Superior temporal gyrus (tissue), 1 donor: ENCODE measurements around the gene MICAL1.

Source experiments
- DNase-seq: peaks from one replicate; pipeline ENCODE4 v3.0.0-alpha.2; 2016; ENCODE audit errors: extremely low spot score

The MICAL1 gene

DNA sequence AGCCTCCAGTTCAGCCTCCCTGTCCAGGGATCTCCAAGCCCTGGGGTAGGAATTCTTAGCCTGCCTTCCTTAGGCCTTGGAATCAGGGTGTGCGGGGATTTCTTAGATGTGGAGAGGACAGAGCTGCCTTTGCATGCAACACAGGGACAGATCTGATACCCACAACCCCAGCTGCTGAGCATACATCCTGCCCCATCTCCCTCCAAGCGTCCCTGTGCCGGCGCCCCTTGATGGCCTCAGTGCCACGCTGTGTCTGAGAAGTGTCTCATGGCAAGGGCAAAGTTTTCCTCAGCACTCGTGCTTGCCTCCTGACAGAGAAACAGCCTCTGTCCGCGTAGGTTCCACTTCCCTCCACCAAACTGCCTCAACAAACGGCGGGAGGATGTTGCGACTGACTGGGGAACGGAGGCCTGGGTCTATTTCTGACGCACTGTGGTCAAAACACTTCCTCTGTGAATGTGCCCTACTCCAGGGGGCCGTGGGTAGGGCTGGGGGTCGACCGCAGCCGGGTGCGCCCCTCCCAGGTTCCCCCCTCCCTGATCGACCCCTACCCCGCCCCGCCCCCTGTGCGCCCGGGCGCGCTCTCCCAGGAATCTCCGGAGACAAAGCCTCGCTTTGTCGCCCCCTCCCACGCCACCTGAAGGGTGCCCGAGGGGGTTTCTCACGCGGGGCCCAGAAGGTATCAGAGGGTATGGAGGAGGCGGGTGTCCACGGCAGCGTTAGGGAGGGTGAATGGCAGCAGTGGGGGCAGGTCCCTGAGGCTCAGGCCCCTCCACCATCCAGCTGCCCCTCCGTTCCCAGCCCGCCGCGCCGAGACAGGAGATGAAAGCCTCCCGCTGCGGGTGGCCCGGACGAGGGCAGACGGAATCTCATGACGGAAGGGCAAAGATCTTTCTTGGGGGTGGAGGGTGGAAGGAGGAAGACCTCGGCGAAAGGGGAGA is 806 bp downstream of the MICAL1 start:
- DNase-seq: peak; percentile 53

DNA sequence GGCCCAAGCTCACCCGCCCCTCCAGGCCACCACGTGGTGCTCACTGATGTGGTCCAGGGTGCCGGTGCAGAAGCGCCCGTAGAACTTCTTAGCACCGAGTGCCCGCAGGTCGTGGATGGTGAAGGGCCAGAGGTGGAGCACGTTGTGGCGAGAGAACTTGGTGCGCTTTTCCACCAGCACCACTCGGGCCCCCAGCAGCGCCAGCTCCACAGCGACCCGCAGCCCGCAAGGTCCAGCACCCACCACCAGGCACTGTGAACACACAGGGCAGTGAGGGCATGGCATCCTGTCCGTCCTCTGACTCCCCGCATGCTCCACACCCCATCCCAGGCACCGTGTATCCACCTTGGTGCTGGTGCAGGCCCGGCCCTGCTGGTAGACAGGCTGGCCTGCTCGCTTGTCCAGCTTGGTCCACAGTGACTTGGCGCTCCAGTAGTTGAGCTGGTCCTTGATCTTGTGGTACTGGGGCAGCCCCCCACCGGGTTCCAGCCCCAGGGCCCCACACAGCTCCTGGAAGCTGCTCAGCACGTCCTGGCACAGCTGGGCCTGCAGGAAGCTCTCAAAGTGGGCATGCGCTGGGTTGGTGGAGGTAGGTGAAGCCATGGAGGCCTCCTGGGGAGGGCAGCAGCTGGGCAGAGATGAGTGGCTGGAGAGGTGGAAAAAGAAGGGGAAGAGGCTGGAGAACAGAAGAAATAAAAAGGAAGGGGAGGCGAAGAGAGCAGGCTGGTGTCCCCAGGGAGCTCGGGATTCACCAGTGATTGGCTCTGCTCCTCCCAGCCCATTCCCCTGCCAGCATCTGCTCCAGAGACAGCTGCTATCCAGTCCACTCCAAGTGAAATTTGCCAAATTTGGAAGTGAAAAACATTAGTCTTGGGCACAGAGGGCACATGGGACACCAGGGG is 1.7 kb downstream of the MICAL1 start:
- DNase-seq: no peak

DNA sequence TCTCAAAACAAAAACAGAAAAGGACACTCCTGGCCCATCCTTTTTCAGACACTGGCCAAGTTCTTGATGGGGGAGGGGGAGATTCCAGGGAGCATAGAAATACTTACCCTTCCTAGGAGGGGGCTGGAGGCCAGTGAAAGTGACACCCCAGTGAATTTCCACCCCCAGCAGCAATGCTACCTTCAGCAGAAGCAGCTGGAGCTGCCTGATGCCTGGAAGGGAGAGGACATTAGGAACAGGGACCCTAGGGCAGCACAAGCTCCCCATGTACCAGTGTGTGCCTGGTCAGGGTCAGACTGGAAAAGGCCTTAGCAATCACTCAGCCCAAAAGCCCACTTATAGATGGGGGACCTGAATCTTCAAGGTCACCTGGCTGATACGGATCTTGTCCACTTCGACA is 2.4 kb downstream of the MICAL1 start:
- DNase-seq: no peak

DNA sequence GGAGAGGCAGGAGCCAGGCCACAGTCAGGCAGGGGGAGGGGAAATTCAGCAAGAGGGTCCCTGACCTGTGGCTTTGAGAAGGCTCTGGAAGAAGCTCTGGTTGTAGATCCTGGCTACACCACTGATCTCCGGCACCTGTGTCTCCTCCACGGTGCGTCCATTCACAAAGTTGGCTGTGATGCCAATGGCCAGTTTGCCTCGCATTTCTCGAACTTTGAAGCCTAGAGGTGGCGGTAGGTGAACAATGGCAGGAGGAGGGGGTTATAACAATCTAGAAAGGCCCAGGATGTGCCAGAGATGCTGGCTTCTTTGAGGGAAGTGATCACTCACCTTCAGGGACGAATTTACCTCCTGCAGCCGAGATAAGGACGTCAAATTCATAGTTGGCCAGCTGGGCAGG is 3.4 kb downstream of the MICAL1 start:
- DNase-seq: no peak

DNA sequence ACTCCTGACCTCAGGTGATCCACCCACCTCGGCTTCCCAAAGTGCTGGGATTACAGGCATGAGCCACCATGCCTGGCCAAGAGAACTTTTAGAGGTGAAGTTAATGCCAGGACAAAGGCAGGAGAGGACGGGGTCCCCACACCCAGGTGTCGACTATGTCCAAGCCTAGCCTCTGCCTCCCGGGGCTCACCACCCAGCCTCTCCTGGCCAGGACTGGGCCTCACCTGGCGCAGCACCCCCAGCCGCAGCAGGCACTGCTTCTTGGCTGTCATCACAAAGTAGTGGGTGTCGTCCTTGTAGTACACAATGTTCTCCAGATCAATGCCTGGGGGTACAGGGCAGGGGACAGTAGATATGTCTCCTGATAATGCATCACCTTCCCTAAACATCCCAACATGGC is 4.2 kb downstream of the MICAL1 start:
- no peak for DNase-seq

DNA sequence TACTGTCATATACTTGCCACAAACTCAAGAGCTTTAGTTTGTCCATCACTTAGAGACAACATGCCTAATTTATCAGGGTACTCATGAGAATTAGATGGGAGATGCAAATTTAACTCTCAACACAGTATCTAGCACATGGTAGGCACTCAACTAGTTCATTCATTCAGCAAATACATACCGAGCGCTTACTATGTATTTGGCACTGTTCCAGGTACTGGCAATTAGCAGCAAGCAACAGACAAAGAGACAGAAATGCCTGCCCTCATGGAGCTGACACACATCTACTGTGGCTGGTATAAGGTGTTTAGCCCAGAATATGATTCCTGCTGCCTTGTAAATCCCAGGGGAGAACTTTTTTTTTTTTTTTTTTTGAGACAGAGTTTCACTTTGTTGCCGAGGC is 4.8 kb downstream of the MICAL1 start:
- no peak for DNase-seq

DNA sequence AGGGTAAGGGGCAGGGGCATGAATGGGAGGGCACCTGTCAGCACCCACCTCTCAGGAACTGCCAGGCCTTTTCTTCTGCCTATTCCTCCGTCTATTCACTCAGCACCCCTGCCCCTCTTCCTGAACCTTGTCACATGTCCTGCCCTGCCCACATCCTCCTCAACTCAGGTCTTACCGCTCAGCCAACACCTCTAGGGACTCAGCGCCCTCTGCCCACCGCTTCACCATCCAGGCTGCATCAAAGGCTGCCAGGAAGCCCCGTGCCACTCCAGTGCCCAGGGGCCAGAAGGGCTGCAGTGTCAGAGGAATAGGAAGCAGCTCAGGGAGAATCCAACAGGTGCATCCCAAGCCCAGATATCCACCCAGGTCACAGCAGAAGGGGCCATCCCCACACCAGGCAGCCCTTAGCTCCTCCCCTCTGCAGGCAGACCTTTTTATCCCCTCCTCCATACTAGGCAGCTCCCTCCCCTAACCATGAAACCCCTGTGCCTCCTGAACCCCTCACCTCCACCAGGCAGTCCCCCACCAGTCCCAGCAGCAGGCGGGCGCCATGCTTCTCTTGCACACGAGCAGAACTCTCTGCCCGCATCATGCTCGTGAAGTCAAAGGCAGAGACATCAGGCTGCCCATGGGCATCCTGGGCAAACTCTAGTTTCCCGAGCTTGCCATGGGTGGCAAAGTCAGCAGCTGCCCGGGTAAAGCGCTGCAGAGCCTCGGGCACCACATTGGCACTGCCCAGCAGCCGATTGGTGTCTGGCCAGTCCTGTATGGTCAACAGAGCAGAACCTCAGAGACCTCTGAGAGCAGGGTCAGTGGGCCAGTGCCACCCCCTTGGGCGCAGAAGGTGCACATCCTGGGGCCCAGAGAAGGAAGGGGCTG is 5.5 kb downstream of the MICAL1 start:
- no peak for DNase-seq

DNA sequence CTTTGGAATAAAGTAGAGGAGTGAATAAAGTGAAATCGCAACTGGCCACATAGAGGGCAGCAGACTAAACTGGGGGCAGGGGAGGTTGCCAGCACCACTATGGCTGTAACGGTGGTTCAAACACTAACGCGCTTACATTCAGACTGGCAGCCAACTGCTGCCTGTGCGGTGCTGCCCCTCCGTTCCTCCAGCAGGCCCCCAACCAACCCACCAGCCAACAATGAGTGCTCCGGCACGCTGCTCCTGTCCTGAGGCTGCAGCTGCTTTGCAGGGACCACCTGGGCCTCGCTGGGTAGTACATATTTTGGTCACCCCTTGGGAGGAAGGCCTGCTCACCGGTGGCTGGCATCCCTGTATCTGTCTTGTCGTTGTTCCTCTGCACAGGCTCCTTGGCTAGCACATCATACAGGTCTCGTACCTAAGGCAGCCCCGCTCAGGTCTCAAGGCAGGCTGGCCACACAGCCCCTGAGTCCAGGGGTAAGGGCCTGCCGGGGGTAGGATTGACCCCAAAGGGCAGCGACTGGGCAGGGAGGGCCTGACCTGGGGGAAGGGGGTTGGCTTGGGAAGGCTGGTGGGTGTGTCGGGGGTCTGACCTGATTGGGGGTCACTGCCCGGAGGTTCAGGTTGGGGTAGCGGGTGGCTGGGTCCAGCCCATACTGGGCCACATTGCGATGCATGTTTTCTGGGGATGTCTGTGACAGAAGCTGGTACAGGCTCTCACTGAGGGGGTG is 6.3 kb downstream of the MICAL1 start:
- DNase-seq: no peak

DNA sequence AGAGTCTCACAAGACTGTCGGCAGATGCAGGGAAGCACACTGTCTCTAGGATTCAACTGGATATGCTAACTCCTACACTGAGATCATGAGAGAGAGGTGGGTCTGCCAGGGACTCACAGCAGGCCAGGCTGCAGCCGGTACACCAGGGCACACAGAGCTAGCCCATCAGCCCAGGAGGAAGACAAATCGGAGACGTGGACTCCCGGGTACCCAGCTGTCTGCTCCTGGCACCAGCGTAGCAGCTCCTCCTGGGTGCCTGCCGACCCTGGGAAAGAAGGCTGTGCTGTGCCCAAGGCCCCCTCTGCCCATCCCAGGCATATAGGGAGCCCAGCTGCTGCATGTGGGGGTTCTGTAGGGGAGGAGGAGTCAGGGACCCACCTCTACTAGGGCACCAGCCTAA is 7.0 kb downstream of the MICAL1 start:
- no peak for DNase-seq

DNA sequence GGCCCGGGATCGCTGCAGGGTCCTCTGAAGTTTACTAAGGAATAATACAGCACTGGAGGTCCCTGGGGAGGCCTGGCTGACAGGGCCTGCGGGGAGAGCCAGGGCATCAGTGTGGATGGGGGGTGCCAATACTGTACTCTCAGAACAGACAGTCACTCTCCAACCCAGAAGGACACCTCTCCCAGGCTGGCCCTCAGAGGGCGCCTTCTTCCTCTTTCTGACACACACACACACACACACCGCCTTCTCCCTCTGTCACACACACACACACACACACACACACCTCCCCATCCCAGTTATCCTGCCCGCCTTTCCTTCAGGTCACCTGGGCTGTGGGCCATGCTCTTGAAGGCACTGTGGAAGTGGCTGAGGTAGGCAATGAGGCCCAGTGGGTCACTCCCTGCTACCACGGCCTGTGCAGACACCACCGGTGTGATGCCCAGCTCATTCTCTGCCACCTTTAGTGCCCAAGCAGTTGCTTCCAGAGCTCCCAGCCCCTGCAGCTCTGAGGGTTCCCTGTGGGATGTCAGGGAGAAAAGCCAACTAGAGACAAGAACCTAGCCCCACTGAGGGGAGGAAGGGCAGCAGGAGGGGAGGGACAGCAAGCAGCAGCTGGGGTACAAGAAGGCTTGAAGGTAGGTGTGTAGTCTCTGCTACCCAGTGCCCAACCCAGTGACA is 7.6 kb downstream of the MICAL1 start:
- no peak for DNase-seq

DNA sequence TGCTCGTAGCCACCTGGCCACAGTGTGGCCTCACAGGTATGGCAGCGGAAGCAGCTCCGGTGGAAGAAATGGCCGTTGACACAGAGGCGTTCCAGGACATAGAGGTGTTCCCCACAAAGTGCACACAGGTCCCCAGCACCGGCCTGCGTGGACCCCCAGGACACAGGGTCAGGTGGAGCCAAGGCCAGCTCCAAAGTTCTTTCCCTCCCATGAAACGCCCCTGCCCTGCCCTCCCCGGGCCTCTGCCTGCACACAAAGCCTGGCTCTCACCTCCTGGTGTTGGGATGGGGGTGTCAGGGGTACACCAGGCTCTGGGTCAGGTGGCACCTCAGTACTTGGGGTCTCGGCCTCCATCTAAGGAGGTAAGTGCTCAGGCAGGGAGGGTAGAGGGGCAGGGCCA is 8.5 kb downstream of the MICAL1 start:
- DNase-seq: no peak

DNA sequence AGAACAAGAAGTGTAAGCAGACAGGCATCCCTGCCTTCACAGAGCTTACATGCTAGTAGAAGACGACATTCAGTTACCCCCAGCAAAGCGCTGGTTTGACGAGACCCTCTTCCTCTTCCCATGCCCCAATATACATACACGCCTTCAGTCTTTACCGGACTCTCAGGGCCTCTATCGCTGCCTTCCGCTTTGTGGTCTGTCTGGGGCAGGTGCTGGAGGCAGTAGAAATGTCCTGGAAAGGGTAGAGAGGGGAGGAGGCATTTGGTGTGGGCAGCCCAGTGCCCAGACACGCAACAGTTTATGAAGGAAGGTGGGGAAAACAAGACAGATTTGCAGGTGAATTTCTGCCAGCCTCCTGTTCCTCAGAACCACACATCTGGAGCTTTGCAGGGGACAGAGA is 9.0 kb downstream of the MICAL1 start:
- no peak for DNase-seq

DNA sequence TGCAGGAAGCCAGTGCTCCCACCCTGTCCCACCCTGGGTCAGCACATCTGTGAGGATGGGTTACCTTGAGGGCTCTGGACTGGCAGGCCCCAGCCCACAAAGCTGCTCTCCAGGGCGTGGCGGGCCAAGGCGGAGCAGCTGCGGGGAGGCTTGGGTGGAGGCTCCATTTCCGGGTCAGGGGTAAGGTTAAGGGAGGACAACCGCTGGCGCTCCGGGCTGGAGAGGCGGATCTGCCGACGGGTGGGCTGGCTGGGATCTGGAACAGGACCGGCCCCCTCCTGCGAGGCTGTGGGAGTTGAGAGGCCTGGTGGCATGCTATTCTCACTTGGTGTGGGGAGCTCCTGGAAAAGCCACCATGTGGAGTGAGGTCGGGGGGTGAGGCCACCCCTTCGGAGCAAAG is 9.5 kb downstream of the MICAL1 start:
- no peak for DNase-seq

DNA sequence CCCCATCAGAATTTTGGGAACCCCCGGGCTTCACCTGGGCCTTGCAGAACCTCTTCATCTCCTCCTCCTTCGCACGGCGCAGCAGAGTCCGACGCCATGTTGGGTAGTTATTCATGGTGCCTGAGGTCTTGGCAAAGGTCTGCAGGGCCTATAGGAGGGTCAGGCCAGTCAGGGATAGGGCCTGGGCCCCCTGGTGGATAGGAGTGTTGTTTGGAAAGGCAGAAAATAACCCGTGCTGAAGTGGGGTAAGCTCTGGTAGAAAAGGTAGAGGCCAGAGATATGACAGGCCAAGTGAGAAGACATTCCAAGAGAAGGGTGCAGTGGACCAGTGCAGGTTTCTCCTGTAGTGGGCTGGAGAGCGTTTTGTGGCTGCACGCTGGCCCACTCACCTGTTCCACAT is 10.2 kb downstream of the MICAL1 start:
- no peak for DNase-seq

DNA sequence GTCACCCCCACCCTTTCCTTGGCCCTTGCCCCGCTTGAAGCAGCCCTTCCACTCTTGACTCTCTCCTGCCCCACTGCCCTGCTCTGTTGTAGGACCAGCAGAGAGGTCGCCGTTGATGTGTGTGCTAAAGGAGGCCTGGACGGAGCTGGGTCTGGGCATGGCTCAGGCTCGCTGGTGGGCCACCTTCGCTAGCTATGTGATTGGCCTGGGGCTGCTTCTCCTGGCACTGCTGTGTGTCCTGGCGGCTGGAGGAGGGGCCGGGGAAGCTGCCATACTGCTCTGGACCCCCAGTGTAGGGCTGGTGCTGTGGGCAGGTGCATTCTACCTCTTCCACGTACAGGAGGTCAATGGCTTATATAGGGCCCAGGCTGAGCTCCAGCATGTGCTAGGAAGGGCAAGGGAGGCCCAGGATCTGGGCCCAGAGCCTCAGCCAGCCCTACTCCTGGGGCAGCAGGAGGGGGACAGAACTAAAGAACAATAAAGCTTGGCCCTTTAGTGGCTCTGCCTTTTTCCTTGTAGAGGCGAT is 12.1 kb downstream of the MICAL1 start:
- no peak for DNase-seq

DNA sequence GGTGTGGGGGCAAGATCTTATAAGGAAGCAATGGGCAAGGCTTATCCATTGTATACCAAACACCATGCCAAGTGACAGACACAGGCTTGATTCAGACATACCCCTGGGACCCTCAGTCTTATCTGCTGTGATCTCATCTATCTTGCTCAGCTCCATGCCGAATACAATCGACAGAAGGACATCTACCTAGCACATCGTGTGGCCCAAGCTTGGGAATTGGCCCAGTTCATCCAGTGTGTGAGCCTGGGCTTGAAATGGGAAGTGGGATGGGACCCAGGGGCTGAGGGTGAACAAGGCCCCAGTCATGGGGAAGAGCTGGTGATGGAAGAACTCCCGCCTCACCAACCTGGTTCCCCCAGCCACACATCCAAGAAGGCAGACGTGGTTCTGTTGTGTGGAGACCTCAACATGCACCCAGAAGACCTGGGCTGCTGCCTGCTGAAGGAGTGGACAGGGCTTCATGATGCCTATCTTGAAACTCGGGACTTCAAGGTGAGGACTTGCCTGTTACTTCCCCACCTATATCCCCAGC is 13.1 kb downstream of the MICAL1 start:
- DNase-seq: no peak

DNA sequence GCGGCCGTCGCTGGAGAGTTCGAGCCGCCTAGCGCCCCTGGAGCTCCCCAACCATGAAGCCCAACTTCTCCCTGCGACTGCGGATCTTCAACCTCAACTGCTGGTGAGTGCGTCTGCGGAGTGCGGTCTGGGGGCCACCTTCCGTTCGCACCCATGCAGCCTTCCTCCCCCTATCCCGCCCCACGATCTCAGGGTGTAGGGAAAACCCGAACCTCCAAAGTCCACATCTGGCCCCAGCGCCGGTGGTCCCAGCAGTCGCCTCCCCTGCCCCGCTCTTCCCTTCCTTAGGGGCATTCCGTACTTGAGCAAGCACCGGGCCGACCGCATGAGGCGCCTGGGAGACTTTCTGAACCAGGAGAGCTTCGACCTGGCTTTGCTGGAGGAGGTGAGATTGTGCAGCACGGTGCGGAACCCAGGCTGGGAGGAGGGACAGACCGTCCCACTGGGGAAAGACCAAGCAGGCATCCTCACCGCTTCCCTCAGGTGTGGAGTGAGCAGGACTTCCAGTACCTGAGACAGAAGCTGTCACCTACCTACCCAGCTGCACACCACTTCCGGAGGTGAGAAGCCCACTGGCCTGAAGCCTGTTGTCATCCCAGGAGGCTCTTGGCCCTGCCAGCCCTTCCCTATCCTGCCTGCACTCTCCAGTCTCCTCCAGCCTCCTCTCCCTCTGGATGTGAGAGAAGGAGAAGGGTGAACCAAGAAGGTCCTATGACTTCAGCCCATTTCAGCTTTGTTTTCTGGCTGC is 14.3 kb downstream of the MICAL1 start:
- DNase-seq: no peak

DNA sequence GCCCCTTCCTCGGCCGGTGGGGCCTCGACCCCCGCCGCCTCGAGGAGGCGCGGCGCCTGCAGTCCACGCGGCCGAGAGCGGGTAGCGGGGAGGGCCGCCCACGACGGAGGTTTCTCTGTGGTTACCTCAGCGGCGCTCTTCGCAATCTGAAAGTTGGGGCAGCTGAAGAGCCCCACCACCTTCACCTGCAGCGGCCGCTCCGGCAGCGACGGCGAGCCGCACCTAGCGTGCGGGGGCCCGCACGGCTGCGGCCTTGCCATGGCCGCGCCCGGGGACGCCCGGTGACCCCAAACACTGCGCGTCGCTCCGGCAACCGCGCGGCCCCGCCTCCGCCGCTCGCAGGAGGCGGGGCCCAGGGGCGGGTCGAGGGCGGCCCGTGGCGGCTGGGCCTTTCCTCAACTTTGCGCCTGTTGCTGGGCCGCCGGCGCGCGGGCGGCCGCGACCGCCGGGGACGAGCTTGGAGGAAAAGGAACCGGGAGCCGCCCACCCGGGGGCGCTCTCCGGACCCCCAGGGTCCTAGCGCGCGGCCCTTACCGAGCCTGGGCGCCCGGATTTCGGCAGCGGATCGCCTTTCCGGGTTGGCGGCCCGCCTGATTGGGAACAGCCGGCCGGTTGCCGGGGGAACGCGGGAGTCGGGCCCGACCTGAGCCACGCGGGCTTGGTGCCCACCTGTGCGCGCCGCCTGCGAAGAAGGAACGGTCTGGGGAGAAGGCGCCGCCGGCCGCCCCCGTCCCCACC is 15.1 kb downstream of the MICAL1 start, which contains the start of the genes PPIL6 and SMPD2:
PPIL6 (minus strand) TSS at position 298 of the 738 bp plus-strand sequence; CDS start at position 260, 38 bp downstream.
SMPD2 (plus strand) TSS at position 394 of the 738 bp plus-strand sequence. CDS start 398 bp downstream, outside the sequence.
- peak; percentile 78 for DNase-seq
